RWPE2 (cell line): ENCODE data around the gene ITPK1.
A peak's percentile ranks its signal among the peaks of the same experiment; 100 is the strongest.

Experiments used
- ATAC-seq: fragments of 200-7000 bp; cut with Tn5 transposase; 3 replicates; pipeline ENCODE4 v1.9.1; 2021; ENCODE audit warnings: low read depth
- DNase-seq: peaks from one replicate; pipeline ENCODE4 v3.0.0-alpha.2; 2020; ENCODE audit warnings: low spot score
- H3K27ac ChIP-seq: fragments of 450-650 bp; 2 replicates; pipeline ENCODE4 v1.5.1; 2017; ENCODE audit warnings: mild to moderate bottlenecking; ENCODE audit not compliant: poor library complexity, severe bottlenecking
- H3K27me3 ChIP-seq: fragments of 250-450 bp; sonication (Bioruptor Pico); 2 replicates; pipeline ENCODE4 v1.5.1; 2021; ENCODE audit warnings: mild to moderate bottlenecking, moderate library complexity; ENCODE audit not compliant: insufficient read depth, poor library complexity, severe bottlenecking
- H3K36me3 ChIP-seq: fragments of 250-450 bp; sonication (Bioruptor Pico); 2 replicates; pipeline ENCODE4 v1.5.1; 2020; ENCODE audit warnings: low read depth, mild to moderate bottlenecking, moderate library complexity
- H3K4me1 ChIP-seq: fragments of 250-450 bp; sonication (Bioruptor Pico); 2 replicates; pipeline ENCODE4 v1.5.1; 2021; ENCODE audit warnings: mild to moderate bottlenecking, moderate library complexity; ENCODE audit not compliant: insufficient read depth, poor library complexity, severe bottlenecking
- H3K4me3 ChIP-seq: fragments of 250-450 bp; sonication (Bioruptor Pico); 2 replicates; pipeline ENCODE4 v1.5.1; 2021; ENCODE audit warnings: mild to moderate bottlenecking, moderate library complexity; ENCODE audit not compliant: severe bottlenecking
- H3K9me3 ChIP-seq: fragments of 250-450 bp; sonication (Bioruptor Pico); 2 replicates; pipeline ENCODE4 v1.5.1; 2021; ENCODE audit warnings: mild to moderate bottlenecking, moderate library complexity; ENCODE audit not compliant: severe bottlenecking
- TF ChIP-seq, protein P1 (sequence below): fragments of 450-650 bp; IDR thresholded peaks from one replicate; pipeline ENCODE4 v1.5.1; 2017; ENCODE audit warnings: mild to moderate bottlenecking, moderate library complexity; ENCODE audit not compliant: poor library complexity, severe bottlenecking

ITPK1 gene

DNA sequence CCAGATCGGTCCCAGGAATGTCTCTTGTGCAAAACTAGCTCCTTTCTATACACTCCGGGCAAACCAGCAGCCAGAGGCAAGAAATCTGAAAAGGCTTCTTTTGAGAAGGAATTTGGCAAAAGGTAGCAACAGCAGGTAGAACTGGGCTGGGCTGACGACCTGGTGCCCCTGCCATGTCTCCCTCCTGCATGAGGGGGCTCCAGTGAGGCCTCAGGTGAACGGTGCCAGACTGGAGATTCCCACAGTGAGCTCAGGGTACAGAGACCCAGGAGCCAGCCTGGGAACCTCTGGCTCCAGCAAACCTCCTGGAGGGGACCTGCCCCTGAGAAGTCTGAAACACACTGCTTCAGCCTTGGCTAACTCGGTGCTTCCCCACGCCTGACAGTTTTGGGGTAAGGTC, 10.8 kb downstream of the ITPK1 start:
- peak overlapping the region; percentile 65 for H3K27ac ChIP-seq

GRCh38 chr14:93103392-93104080, 12.2 kb downstream of the ITPK1 start:
- Histone ChIP-seq H3K4me1 (peaks cover 37% of the 10 kb centered on the region), H3K27me3 (no peaks in the 10 kb centered on the region), H3K4me3 (no peak overlapping the region), H3K9me3 (no peaks in the 10 kb centered on the region), H3K36me3 (no peaks in the 10 kb centered on the region; the same call in 1 of the 2 replicates), H3K27ac (peak overlapping the region; percentile 65)
- TF ChIP-seq, protein P1, sequence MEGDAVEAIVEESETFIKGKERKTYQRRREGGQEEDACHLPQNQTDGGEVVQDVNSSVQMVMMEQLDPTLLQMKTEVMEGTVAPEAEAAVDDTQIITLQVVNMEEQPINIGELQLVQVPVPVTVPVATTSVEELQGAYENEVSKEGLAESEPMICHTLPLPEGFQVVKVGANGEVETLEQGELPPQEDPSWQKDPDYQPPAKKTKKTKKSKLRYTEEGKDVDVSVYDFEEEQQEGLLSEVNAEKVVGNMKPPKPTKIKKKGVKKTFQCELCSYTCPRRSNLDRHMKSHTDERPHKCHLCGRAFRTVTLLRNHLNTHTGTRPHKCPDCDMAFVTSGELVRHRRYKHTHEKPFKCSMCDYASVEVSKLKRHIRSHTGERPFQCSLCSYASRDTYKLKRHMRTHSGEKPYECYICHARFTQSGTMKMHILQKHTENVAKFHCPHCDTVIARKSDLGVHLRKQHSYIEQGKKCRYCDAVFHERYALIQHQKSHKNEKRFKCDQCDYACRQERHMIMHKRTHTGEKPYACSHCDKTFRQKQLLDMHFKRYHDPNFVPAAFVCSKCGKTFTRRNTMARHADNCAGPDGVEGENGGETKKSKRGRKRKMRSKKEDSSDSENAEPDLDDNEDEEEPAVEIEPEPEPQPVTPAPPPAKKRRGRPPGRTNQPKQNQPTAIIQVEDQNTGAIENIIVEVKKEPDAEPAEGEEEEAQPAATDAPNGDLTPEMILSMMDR: no peak
- DNase-seq (no peak), ATAC-seq (peak; percentile 62)

More for the DNA sequence above, 10.8 kb downstream of the ITPK1 start:
- TF ChIP-seq, protein P1: no peak
- ATAC-seq (peak; percentile 35), DNase-seq (no peak)
- H3K27me3 ChIP-seq: no peaks in the 10 kb centered on the region
- H3K4me1 ChIP-seq: peaks cover 37% of the 10 kb centered on the region
- no peak overlapping the region for H3K4me3 ChIP-seq
- H3K36me3 ChIP-seq: peaks cover 4% of the 10 kb centered on the region; the same call in 1 of the 2 replicates
- no peaks in the 10 kb centered on the region for H3K9me3 ChIP-seq

GRCh38 chr14:93102141-93102540, 13.6 kb downstream of the ITPK1 start:
- no peaks in the 10 kb centered on the region for H3K27me3 ChIP-seq
- H3K27ac ChIP-seq: no peak overlapping the region
- ATAC-seq (no peak), DNase-seq (no peak)
- no peaks in the 10 kb centered on the region for H3K36me3 ChIP-seq
- peaks cover 35% of the 10 kb centered on the region for H3K4me1 ChIP-seq
- H3K4me3 ChIP-seq: no peak overlapping the region
- no peaks in the 10 kb centered on the region for H3K9me3 ChIP-seq
- TF ChIP-seq, protein P1: no peak

DNA sequence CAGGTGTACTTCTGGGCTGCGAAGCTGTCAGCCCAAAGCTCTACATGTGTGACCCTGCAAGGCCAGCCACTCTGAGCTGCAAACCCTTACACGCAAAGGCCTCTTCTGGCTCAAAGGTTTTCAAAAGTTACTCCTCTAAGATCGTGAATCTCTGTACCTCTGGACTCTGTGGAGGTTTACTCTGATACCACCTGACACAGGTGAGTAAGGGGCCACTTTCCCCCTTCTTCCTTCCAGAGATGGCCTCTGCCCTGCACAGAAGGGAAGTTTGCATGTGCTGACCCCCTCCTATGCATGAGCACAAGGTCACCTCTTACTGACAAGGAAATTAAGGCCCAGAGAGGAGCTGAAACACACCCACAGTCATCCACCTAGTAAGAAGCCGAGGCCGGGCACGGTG, 14.5 kb downstream of the ITPK1 start:
- no peak overlapping the region for H3K4me3 ChIP-seq
- H3K9me3 ChIP-seq: no peaks in the 10 kb centered on the region
- no peak for ATAC-seq
- no peak for DNase-seq
- no peaks in the 10 kb centered on the region for H3K27me3 ChIP-seq
- TF ChIP-seq, protein P1: no peak
- H3K36me3 ChIP-seq: no peaks in the 10 kb centered on the region
- peaks cover 31% of the 10 kb centered on the region for H3K4me1 ChIP-seq
- no peak overlapping the region for H3K27ac ChIP-seq

DNA sequence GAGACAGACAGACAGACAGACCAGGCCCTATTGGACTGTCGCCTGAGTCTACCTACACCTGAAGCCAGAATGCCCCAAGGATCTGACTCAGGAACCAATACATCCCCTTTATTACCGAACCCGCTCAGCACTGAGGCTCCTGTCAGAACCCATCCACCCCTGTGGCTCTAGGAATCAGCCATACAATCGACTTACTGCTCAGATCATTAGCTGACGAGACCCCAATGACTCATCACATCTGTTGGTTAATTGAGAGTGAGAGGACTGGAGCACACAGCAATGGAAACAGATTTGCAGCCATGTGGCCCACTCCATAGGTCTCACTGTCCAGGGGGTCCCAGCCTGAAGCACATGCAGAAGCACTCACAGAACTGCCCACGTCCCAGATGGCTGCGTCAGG, 15.2 kb downstream of the ITPK1 start:
- TF ChIP-seq, protein P1: no peak
- no peak for DNase-seq
- H3K27ac ChIP-seq: no peak overlapping the region
- peaks cover 24% of the 10 kb centered on the region for H3K4me1 ChIP-seq
- ATAC-seq: no peak; the same call in 2 of the 3 replicates
- H3K36me3 ChIP-seq: no peaks in the 10 kb centered on the region
- H3K4me3 ChIP-seq: no peak overlapping the region
- H3K9me3 ChIP-seq: no peaks in the 10 kb centered on the region
- H3K27me3 ChIP-seq: no peaks in the 10 kb centered on the region
